Neural progenitor cell (in vitro differentiated cells): Measurements from ENCODE around the gene FERD3L. TPM values are rescaled to one million over a fixed set of nuclear protein-coding genes. Genes with fewer than 3 reads are reported as not detected.

Experiments used
- DNase-seq: peaks from one replicate; pipeline ENCODE4 v3.0.0-alpha.2; 2016; ENCODE audit warnings: low spot score
- H2AFZ ChIP-seq: fragments of 200-600 bp; sonication (generic); replicated peaks from 2 replicates; pipeline ENCODE4 v1.6.1; 2016; ENCODE audit warnings: antibody characterized with exemption
- H3F3A ChIP-seq: fragments of 200-600 bp; sonication (generic); 2 replicates; pipeline ENCODE4 v1.6.1; 2016; ENCODE audit warnings: antibody characterized with exemption, low read depth
- H3K27ac ChIP-seq: fragments of 200-600 bp; sonication (generic); 2 replicates; pipeline ENCODE4 v1.5.1; 2016; ENCODE audit warnings: mild to moderate bottlenecking
- H3K27me3 ChIP-seq: fragments of 200-600 bp; sonication (generic); 2 replicates; pipeline ENCODE4 v1.6.1; 2016; ENCODE audit warnings: mild to moderate bottlenecking, moderate library complexity
- H3K36me3 ChIP-seq: fragments of 200-600 bp; sonication (generic); 2 replicates; pipeline ENCODE4 v1.5.1; 2016
- H3K4me1 ChIP-seq: fragments of 200-600 bp; sonication (generic); 2 replicates; pipeline ENCODE4 v1.6.1; 2016; ENCODE audit warnings: mixed run types
- H3K4me2 ChIP-seq: fragments of 200-600 bp; sonication (generic); 2 replicates; pipeline ENCODE4 v1.6.1; 2016
- H3K4me3 ChIP-seq: fragments of 200-600 bp; sonication (generic); 2 replicates; pipeline ENCODE4 v1.5.1; 2016
- H3K79me2 ChIP-seq: fragments of 200-600 bp; sonication (generic); 2 replicates; pipeline ENCODE4 v1.6.1; 2016; ENCODE audit warnings: low read depth
- H3K9ac ChIP-seq: fragments of 200-600 bp; sonication (generic); 2 replicates; pipeline ENCODE4 v1.6.1; 2016
- H3K9me3 ChIP-seq: fragments of 200-600 bp; sonication (generic); 2 replicates; pipeline ENCODE4 v1.5.1; 2016; ENCODE audit warnings: low read depth
- H4K20me1 ChIP-seq: fragments of 200-600 bp; sonication (generic); 2 replicates; pipeline ENCODE4 v1.6.1; 2016; ENCODE audit warnings: low read depth
- H3K27ac Mint-ChIP-seq: 3 replicates; pipeline ENCODE4 v1.8.0; 2021; ENCODE audit warnings: mixed read lengths
- H3K27me3 Mint-ChIP-seq: 2 replicates; pipeline ENCODE4 v1.8.0; 2022; ENCODE audit warnings: low read depth, mild to moderate bottlenecking, inconsistent platforms, moderate library complexity, mixed read lengths; ENCODE audit not compliant: insufficient read depth
- H3K36me3 Mint-ChIP-seq: 3 replicates; pipeline ENCODE4 v1.8.0; 2021; ENCODE audit warnings: mixed read lengths
- H3K4me1 Mint-ChIP-seq: 3 replicates; pipeline ENCODE4 v1.8.0; 2021; ENCODE audit warnings: mixed read lengths
- H3K4me3 Mint-ChIP-seq: 3 replicates; pipeline ENCODE4 v1.8.0; 2021; ENCODE audit warnings: mild to moderate bottlenecking, moderate library complexity, mixed read lengths
- H3K9me3 Mint-ChIP-seq: 3 replicates; pipeline ENCODE4 v1.8.0; 2020; ENCODE audit warnings: mixed read lengths
- EZH2 ChIP-seq: fragments of 200-600 bp; sonication (generic); IDR thresholded peaks from 2 replicates; pipeline ENCODE4 v1.6.1; 2017; ENCODE audit warnings: antibody characterized with exemption, mild to moderate bottlenecking, moderate library complexity
- EZH2phosphoT487 ChIP-seq: fragments of 200-600 bp; sonication (generic); IDR thresholded peaks from 2 replicates; pipeline ENCODE4 v1.6.1; 2017; ENCODE audit warnings: antibody characterized with exemption
- total RNA-seq: library from RNA; depleted of rRNA; stranded (reverse); fragments of >200 nt; gene quantifications from 2 replicates; pipeline ENCODE4 v1.2.3, GENCODE V29; 2015; ENCODE audit warnings: low replicate concordance
- TF ChIP-seq, protein P1 (sequence below): fragments of 200-600 bp; sonication (generic); IDR thresholded peaks from 2 replicates; pipeline ENCODE4 v1.5.1; 2017; ENCODE audit warnings: antibody characterized with exemption, mild to moderate bottlenecking

The FERD3L gene
- total RNA-seq, 1 donor from 2014 or later: not detected

DNA sequence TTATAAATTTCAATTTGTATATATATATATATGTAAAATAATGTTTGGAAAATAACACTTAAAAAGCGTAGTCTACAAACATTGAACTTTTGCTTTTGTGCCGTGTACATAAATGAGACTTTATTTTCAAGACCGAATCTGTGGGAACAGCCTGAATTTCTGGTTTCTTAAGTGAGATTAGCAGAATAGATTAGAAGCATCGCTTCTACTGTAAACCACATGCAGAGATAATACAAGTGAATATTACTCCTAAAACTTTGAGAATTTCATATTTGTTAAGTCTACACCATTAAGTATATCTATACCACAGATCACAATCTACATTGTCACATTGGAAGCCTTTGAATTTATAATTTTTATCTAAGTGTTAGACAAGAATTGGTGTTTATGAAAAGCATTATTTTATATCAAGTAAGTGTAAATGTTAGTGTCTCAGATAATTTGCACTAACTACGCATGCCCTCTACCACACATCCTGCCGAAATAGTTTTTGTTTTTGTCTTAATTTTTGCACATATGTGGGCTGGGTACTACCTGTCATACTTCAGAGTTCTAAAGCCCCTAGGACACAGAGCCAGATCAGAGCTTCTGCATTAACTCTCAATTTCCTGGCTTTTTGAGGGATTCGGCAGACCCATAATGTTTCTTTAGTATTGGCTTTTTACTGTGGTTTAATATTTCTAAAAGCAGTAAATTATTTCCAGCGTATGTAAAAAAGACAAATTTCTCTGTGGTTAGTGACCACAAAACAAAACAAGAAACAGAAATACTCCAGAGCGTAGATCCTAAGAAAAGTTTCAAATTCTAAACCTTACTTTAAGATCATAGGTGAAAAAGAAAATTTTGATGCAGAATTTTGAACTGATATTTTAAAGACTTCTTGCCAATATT lies 47.8 kb downstream of the FERD3L start:
- H3K27ac ChIP-seq: no peak overlapping the region
- DNase-seq: no peak
- H3K4me3 ChIP-seq: no peak overlapping the region
- H2AFZ ChIP-seq: no peak overlapping the region
- no peak overlapping the region for H3K4me3 Mint-ChIP-seq
- no peaks in the 10 kb centered on the region for H3K79me2 ChIP-seq
- peaks cover 36% of the 10 kb centered on the region for H3K27me3 ChIP-seq
- no peaks in the 10 kb centered on the region for H3K9me3 Mint-ChIP-seq
- H3K27me3 Mint-ChIP-seq: peaks cover 2% of the 10 kb centered on the region
- H4K20me1 ChIP-seq: no peaks in the 10 kb centered on the region
- no peak overlapping the region for H3K27ac Mint-ChIP-seq
- no peak overlapping the region for H3K4me2 ChIP-seq
- H3K36me3 Mint-ChIP-seq: no peaks in the 10 kb centered on the region
- H3F3A ChIP-seq: no peaks in the 10 kb centered on the region
- no peaks in the 10 kb centered on the region for H3K9me3 ChIP-seq
- no peaks in the 10 kb centered on the region for H3K36me3 ChIP-seq
- TF ChIP-seq EZH2 (no peak), EZH2phosphoT487 (no peak)
- TF ChIP-seq, protein P1, sequence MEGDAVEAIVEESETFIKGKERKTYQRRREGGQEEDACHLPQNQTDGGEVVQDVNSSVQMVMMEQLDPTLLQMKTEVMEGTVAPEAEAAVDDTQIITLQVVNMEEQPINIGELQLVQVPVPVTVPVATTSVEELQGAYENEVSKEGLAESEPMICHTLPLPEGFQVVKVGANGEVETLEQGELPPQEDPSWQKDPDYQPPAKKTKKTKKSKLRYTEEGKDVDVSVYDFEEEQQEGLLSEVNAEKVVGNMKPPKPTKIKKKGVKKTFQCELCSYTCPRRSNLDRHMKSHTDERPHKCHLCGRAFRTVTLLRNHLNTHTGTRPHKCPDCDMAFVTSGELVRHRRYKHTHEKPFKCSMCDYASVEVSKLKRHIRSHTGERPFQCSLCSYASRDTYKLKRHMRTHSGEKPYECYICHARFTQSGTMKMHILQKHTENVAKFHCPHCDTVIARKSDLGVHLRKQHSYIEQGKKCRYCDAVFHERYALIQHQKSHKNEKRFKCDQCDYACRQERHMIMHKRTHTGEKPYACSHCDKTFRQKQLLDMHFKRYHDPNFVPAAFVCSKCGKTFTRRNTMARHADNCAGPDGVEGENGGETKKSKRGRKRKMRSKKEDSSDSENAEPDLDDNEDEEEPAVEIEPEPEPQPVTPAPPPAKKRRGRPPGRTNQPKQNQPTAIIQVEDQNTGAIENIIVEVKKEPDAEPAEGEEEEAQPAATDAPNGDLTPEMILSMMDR: no peak
- no peaks in the 10 kb centered on the region for H3K4me1 ChIP-seq
- no peak overlapping the region for H3K9ac ChIP-seq
- H3K4me1 Mint-ChIP-seq: no peaks in the 10 kb centered on the region

DNA sequence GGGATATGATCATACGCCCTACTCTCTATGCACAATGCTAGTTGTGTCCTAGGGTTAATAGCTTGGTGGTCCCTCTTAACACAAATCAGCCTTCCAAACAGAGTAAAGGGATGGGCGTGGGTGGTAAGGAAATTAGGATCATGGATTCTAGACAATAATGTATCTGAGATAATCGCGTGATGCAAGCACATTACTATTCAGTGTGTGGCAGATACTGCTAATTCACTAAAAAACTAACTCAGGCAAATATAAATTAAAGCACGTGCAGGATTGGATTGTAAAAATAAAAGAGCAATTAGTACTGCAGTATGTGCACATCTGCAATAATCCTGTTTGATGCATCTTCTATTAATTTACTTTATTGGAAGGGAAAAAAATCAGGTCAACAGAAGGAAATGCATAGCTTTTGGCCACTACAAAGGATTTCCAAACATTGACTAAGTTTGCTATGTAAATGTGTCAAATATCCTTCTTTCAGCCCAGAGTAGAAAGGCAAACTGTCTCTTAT lies 49.8 kb downstream of the FERD3L start:
- Histone ChIP-seq H3K4me1 (no peaks in the 10 kb centered on the region), H3K79me2 (no peaks in the 10 kb centered on the region), H3K4me3 (no peak overlapping the region), H3K9me3 (no peaks in the 10 kb centered on the region), H4K20me1 (no peaks in the 10 kb centered on the region), H3K27me3 (peaks cover 18% of the 10 kb centered on the region), H3K9ac (no peak overlapping the region), H3F3A (no peaks in the 10 kb centered on the region), H3K27ac (no peak overlapping the region), H3K4me2 (no peak overlapping the region), H2AFZ (no peak overlapping the region), H3K36me3 (no peaks in the 10 kb centered on the region)
- no peaks in the 10 kb centered on the region for H3K4me1 Mint-ChIP-seq
- no peak overlapping the region for H3K27ac Mint-ChIP-seq
- H3K36me3 Mint-ChIP-seq: no peaks in the 10 kb centered on the region
- H3K27me3 Mint-ChIP-seq: peaks cover 2% of the 10 kb centered on the region
- no peaks in the 10 kb centered on the region for H3K9me3 Mint-ChIP-seq
- TF ChIP-seq, protein P1: no peak
- TF ChIP-seq EZH2 (no peak), EZH2phosphoT487 (no peak)
- no peak overlapping the region for H3K4me3 Mint-ChIP-seq
- DNase-seq: no peak

Other genes starting within 250 kb of the FERD3L start
- not detected in 2 replicates for gene TWIST1, start 27.8 kb downstream of the FERD3L start, total RNA-seq